ENCODE data around the gene SLC6A2.

SLC6A2 gene

DNA sequence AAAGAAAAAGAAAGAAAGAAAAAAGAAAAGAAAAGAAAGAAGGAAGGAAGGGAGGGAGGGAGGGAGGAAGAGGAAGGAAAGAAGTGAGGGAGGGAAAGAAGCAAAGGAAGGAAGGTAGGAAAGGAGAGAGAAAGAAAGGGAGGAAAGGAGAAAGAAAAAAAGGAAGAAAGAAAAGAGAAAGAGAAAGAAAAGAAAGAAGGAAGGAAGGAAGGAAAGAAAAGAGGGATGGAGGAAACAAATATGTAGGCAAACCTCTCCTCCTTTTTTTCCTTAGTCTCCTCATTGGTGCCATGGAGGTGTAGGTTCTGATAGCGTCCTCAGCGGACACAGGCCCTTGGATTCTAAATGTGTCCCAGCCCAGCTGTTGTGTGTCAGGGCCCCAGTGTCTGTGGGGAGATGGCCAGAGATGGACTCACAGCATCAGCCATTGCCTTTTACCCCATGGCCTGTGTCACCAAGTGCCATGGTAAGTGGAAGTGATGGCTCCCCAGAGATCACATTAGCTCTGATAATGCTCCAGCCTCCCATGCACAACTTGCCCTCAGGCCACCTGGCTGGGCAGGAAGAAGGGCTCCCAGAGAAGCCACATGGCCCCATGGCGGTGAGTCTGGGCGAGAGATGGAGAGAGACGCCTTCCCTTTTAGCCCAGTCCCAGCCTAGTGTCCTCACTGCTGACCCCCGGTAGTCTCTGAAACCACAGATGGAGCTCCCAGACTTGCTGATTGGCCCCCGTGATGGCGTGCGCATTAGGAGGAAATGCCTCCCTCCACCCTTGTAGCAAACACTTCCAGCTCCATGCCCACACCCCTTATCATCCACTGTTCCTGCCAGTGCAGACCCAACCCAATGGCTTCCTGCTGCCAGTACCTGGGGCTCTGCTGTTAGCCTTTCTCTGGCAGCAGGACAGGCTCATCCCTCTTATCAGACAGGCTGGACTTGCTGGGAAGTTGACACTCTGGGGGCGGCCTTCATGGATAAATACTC, 3.7 kb upstream of the SLC6A2 start:
- TF ChIP-seq, protein P1, sequence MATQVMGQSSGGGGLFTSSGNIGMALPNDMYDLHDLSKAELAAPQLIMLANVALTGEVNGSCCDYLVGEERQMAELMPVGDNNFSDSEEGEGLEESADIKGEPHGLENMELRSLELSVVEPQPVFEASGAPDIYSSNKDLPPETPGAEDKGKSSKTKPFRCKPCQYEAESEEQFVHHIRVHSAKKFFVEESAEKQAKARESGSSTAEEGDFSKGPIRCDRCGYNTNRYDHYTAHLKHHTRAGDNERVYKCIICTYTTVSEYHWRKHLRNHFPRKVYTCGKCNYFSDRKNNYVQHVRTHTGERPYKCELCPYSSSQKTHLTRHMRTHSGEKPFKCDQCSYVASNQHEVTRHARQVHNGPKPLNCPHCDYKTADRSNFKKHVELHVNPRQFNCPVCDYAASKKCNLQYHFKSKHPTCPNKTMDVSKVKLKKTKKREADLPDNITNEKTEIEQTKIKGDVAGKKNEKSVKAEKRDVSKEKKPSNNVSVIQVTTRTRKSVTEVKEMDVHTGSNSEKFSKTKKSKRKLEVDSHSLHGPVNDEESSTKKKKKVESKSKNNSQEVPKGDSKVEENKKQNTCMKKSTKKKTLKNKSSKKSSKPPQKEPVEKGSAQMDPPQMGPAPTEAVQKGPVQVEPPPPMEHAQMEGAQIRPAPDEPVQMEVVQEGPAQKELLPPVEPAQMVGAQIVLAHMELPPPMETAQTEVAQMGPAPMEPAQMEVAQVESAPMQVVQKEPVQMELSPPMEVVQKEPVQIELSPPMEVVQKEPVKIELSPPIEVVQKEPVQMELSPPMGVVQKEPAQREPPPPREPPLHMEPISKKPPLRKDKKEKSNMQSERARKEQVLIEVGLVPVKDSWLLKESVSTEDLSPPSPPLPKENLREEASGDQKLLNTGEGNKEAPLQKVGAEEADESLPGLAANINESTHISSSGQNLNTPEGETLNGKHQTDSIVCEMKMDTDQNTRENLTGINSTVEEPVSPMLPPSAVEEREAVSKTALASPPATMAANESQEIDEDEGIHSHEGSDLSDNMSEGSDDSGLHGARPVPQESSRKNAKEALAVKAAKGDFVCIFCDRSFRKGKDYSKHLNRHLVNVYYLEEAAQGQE (IDR thresholded peaks at IDR 0.05; ENCODE audit: insufficient replicate concordance, low read depth) = no peak
- TF ChIP-seq GABPA (IDR thresholded peaks at IDR 0.05; ENCODE audit: low read depth) (no peak), POLR2AphosphoS5 (IDR thresholded peaks at IDR 0.05; ENCODE audit: low read depth) (no peak), SPI1 (IDR thresholded peaks at IDR 0.05; ENCODE audit: borderline replicate concordance, low read depth) (no peak)
- TF ChIP-seq, protein P2, sequence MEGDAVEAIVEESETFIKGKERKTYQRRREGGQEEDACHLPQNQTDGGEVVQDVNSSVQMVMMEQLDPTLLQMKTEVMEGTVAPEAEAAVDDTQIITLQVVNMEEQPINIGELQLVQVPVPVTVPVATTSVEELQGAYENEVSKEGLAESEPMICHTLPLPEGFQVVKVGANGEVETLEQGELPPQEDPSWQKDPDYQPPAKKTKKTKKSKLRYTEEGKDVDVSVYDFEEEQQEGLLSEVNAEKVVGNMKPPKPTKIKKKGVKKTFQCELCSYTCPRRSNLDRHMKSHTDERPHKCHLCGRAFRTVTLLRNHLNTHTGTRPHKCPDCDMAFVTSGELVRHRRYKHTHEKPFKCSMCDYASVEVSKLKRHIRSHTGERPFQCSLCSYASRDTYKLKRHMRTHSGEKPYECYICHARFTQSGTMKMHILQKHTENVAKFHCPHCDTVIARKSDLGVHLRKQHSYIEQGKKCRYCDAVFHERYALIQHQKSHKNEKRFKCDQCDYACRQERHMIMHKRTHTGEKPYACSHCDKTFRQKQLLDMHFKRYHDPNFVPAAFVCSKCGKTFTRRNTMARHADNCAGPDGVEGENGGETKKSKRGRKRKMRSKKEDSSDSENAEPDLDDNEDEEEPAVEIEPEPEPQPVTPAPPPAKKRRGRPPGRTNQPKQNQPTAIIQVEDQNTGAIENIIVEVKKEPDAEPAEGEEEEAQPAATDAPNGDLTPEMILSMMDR (IDR thresholded peaks at IDR 0.05; ENCODE audit: insufficient read depth, low read length) = no peak
- Histone ChIP-seq H3K4me3 (replicated peaks; ENCODE audit: insufficient read depth, low read length) (no peak overlapping the region), H3K27me3 (ENCODE audit: insufficient read depth, poor library complexity, severe bottlenecking) (peaks cover 26% of the 10 kb centered on the region), H3K27ac (replicated peaks) (no peak overlapping the region)
- DNase-seq (ENCODE audit: low read depth in 1 of 2, low spot score in 1 of 2) = no peak

DNA sequence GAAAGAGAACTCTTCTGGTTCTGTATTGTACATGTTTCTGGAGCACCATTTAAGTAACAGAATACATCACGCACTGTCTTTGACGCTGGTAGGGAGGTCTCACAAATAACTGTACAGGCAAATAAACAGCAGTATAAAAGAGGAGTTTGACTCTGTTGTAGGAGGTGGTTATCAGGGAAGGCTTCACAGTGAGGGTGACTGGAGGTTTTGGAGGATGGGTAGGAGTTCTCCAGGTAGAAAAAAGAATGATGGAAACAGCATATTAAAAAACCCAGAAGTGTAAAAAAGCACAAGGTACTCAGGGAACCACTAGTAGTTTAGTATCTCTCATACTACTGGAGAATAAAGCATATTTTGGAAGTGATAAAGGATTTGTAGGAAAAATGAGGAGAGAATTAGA, 2.7 kb upstream of the SLC6A2 start:
- no peak overlapping the region for H3K4me3 ChIP-seq (replicated peaks; ENCODE audit: insufficient read depth, low read length)
- DNase-seq (ENCODE audit: low read depth in 1 of 2, low spot score in 1 of 2) = no peak
- peaks cover 30% of the 10 kb centered on the region for H3K27me3 ChIP-seq (ENCODE audit: insufficient read depth, poor library complexity, severe bottlenecking)
- no peak overlapping the region for H3K27ac ChIP-seq (replicated peaks)
- TF ChIP-seq, protein P2 (IDR thresholded peaks at IDR 0.05; ENCODE audit: insufficient read depth, low read length) = no peak
- TF ChIP-seq POLR2AphosphoS5 (IDR thresholded peaks at IDR 0.05; ENCODE audit: low read depth) (no peak), GABPA (IDR thresholded peaks at IDR 0.05; ENCODE audit: low read depth) (no peak), SPI1 (IDR thresholded peaks at IDR 0.05; ENCODE audit: borderline replicate concordance, low read depth) (no peak)
- TF ChIP-seq, protein P1 (IDR thresholded peaks at IDR 0.05; ENCODE audit: insufficient replicate concordance, low read depth) = no peak

DNA sequence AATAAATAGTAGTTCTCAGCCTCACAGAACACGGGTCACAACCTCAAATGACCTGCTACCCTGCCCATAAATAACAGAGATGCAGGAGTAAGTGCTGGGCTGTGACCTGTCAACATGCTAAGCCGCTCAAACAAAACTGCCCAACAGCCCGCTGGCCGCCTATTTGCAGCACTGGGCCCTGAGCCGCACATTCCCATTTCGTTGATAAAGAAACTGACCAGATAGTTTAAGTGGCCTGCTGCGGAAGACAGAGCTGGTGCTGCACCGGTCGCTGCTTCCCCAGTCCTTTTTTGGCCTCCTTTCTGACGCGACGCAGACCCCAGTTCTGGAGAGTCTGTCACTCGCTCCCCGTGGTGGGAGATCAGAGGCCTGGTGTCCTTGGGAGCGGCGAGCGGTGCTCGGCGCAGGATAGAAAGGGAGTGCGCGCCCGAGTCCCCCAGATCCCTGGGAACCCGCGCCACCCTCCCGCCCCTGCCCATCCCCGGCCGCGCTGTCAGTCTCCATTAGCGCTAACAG, 349 bp upstream of the SLC6A2 start:
- Histone ChIP-seq H3K4me3 (replicated peaks; ENCODE audit: insufficient read depth, low read length) (no peak overlapping the region), H3K27ac (replicated peaks) (no peak overlapping the region), H3K27me3 (ENCODE audit: insufficient read depth, poor library complexity, severe bottlenecking) (peaks cover 32% of the 10 kb centered on the region)
- no peak for DNase-seq (ENCODE audit: low read depth in 1 of 2, low spot score in 1 of 2)
- TF ChIP-seq, protein P2 (IDR thresholded peaks at IDR 0.05; ENCODE audit: insufficient read depth, low read length) = no peak
- no peak for TF ChIP-seq POLR2AphosphoS5 (IDR thresholded peaks at IDR 0.05; ENCODE audit: low read depth)
